ENCODE results near the gene ESPN.

Gene ESPN

DNA sequence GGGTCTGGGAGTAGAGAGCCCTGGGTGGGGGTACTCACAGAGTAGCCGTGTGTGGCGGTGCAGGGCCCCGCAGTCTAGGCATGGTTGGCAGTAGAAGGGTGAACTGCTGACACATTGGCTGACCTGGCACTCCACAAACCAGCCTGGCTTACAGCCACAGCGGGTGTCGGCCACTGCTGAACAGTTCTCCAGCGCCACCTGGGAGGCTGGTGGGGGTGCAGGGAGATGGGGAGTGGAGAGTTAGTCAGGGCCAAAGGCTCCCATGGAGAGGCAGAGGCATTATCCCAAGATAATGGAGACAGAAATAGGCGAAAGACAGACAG, 39.9 kb downstream of the ESPN start:
- TF ChIP-seq, protein P1, sequence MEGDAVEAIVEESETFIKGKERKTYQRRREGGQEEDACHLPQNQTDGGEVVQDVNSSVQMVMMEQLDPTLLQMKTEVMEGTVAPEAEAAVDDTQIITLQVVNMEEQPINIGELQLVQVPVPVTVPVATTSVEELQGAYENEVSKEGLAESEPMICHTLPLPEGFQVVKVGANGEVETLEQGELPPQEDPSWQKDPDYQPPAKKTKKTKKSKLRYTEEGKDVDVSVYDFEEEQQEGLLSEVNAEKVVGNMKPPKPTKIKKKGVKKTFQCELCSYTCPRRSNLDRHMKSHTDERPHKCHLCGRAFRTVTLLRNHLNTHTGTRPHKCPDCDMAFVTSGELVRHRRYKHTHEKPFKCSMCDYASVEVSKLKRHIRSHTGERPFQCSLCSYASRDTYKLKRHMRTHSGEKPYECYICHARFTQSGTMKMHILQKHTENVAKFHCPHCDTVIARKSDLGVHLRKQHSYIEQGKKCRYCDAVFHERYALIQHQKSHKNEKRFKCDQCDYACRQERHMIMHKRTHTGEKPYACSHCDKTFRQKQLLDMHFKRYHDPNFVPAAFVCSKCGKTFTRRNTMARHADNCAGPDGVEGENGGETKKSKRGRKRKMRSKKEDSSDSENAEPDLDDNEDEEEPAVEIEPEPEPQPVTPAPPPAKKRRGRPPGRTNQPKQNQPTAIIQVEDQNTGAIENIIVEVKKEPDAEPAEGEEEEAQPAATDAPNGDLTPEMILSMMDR (IDR thresholded peaks at IDR 0.05; ENCODE audit: low read depth, low read length), result no peak

DNA sequence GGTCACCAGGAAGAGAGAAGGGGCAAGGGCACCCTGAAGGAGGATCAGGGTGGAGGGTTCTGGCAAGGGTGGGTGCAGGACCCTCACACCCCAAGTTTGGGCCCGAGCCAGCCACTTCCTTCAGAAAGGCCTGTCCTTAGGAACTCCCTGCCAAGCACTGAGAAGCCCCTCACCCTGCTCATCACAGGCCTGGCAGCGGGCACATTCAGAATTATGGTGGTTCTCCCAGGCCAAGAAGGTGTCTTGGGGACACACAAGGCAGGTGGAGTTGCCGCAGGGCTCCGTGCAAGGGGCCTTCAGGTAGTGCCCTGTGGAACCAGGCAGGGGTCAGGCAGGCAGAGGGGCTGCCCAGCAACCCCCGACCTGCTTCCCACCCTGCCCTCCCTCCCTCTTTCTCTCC, 40.3 kb downstream of the ESPN start:
- no peak for DNase-seq
- Histone ChIP-seq H3K36me3 (no peaks in the 10 kb centered on the region), H3K9me3 (no peaks in the 10 kb centered on the region), H3K27me3 (no peaks in the 10 kb centered on the region), H3K4me1 (no peaks in the 10 kb centered on the region), H3K4me3 (ENCODE audit: low read depth, low read length) (no peak overlapping the region)
- TF ChIP-seq, protein P1 (IDR thresholded peaks at IDR 0.05; ENCODE audit: low read depth, low read length), result no peak

More for the DNA sequence above, 39.9 kb downstream of the ESPN start:
- Histone ChIP-seq H3K4me1 (no peaks in the 10 kb centered on the region), H3K36me3 (no peaks in the 10 kb centered on the region), H3K4me3 (ENCODE audit: low read depth, low read length) (no peak overlapping the region), H3K27me3 (no peaks in the 10 kb centered on the region), H3K9me3 (no peaks in the 10 kb centered on the region)
- no peak for DNase-seq

DNA sequence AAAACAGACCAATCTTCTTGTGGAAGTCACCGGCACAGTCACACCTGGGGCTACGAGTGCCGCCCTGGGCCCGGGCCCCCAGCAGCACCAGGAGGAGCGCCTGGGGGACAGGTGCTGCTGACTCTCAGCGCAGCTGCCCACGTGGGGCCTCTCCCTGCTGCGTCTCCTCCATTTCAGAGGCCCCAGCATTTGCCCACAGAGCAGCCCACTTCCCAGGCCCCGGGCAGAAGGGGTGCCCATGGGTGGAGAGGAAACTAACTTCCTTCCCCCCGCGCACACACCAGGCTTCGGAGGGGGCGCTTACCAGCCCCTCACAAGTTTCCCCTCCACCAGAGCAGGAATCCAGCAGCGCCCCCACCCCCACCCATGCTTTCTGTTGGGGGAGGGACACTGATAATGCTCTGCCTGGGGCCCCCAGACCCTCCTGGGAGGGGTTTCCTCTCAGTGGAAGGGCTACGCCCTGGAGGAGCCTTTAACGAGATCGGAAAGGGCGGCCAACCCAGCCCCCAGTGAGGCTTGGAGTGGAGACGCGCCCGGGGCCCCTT, 41.0 kb downstream of the ESPN start:
- no peak overlapping the region for H3K4me3 ChIP-seq (ENCODE audit: low read depth, low read length)

DNA sequence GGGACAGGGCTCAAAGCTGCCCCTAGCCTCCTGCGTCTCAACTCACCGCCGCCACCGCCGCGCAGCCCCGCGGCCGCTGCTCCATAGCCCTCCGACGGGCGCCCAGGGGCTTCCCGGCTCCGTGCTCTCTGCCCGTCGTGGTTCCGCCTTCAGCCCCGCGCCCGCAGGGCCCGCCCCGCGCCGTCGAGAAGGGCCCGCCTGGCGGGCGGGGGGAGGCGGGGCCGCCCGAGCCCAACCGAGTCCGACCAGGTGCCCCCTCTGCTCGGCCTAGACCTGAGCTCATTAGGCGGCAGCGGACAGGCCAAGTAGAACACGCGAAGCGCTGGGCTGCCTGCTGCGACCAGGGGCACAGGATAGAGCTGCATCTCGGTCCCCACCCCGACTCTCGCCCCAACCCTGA, 41.4 kb downstream of the ESPN start, which contains the start of gene TNFRSF25:
Gene TNFRSF25 (minus strand): TSS at position 151 of the 400 bp plus-strand sequence. CDS start 66 bp downstream, at position 85.
- Histone ChIP-seq H3K4me3 (ENCODE audit: low read depth, low read length) (no peak within 1 kb of the TSS), H3K27me3 (no peaks in the 10 kb centered on the region), H3K9me3 (no peaks in the 10 kb centered on the region), H3K4me1 (no peaks in the 10 kb centered on the region), H3K36me3 (no peaks in the 10 kb centered on the region)
- no peak for DNase-seq
- TF ChIP-seq, protein P1 (IDR thresholded peaks at IDR 0.05; ENCODE audit: low read depth, low read length), result no peak

More for the DNA sequence above, 41.0 kb downstream of the ESPN start:
- TF ChIP-seq, protein P1 (IDR thresholded peaks at IDR 0.05; ENCODE audit: low read depth, low read length), result no peak
- Histone ChIP-seq H3K9me3 (no peaks in the 10 kb centered on the region), H3K36me3 (no peaks in the 10 kb centered on the region), H3K4me1 (no peaks in the 10 kb centered on the region), H3K27me3 (no peaks in the 10 kb centered on the region)
- DNase-seq, result no peak

DNA sequence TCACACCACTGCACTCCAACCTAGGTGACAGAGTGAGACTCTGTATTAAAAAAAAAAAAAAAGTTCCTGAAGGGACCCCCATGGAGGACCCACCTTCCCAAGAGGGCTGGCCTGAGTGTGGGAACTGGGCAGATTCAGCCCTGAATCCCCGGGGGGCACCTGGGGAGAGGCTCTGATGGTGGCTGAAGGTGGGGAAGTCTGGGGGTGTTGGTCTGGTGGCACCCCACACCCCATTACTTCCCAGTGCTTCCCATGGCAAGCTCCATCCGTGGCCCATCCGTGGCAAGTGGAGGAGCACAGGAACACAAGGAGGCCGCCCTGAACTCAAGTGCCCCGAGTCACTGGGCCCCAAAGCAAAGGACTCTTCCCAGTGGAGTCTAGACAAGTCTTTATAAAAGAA, 42.2 kb downstream of the ESPN start:
- no peaks in the 10 kb centered on the region for H3K9me3 ChIP-seq
- H3K4me3 ChIP-seq (ENCODE audit: low read depth, low read length), result no peak overlapping the region
- H3K27me3 ChIP-seq, result no peaks in the 10 kb centered on the region
- DNase-seq, result no peak
- TF ChIP-seq, protein P1 (IDR thresholded peaks at IDR 0.05; ENCODE audit: low read depth, low read length), result no peak
- no peaks in the 10 kb centered on the region for H3K36me3 ChIP-seq
- H3K4me1 ChIP-seq, result no peaks in the 10 kb centered on the region

DNA sequence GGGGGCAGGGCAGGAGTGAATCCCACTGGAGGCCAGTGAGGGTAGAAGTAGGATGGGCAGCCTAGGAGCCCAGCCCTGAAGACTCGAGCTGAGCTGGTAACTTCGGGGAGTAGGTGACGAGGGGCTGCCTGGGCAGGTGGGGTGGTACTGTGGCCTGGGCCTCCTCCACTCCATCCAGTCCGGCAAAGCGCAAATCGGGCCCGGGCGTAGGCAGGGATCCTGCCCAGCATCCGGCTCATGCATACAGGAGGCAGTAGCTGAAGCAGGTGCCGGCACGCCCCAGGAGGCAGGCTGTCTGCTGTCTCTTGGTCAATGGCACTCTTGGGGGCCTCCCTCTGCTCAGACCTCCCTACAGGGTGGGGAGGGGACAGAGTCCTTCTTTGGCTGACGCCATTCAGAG, 42.6 kb downstream of the ESPN start:
- TF ChIP-seq, protein P1 (IDR thresholded peaks at IDR 0.05; ENCODE audit: low read depth, low read length), result no peak
- H3K9me3 ChIP-seq, result no peaks in the 10 kb centered on the region
- H3K4me3 ChIP-seq (ENCODE audit: low read depth, low read length), result no peak overlapping the region
- no peaks in the 10 kb centered on the region for H3K36me3 ChIP-seq
- DNase-seq, result no peak
- H3K4me1 ChIP-seq, result no peaks in the 10 kb centered on the region
- no peaks in the 10 kb centered on the region for H3K27me3 ChIP-seq

Measured in BE2C (cell line).